Upper lobe of left lung (tissue), 4 donors: Measurements from ENCODE around the gene KIF18B.

Source experiments
- EP300 ChIP-seq, 4 donors: sonication (generic); formaldehyde crosslinking; IDR thresholded peaks; one replicate each; pipeline ENCODE4 v1.5.1; 2017; ENCODE audit warnings: antibody characterized with exemption in 4 of 4, control low read depth in 2 of 4
- POLR2A ChIP-seq, 4 donors: fragments of 450-650 bp; IDR thresholded peaks; one replicate each; pipeline ENCODE4 v1.5.1; 2016 to 2017; ENCODE audit warnings: antibody characterized with exemption in 4 of 4, mild to moderate bottlenecking in 2 of 4
- TF ChIP-seq, protein P1 (sequence below), 6 experiments: fragments of 450-650 bp in 4 of 6; fragments of 200-600 bp in 2 of 6; sonication (generic) in 2 of 6; IDR thresholded peaks; one replicate each; pipeline ENCODE4 v1.5.1; 2016 to 2019; ENCODE audit warnings: antibody characterized with exemption in 6 of 6

DNA sequence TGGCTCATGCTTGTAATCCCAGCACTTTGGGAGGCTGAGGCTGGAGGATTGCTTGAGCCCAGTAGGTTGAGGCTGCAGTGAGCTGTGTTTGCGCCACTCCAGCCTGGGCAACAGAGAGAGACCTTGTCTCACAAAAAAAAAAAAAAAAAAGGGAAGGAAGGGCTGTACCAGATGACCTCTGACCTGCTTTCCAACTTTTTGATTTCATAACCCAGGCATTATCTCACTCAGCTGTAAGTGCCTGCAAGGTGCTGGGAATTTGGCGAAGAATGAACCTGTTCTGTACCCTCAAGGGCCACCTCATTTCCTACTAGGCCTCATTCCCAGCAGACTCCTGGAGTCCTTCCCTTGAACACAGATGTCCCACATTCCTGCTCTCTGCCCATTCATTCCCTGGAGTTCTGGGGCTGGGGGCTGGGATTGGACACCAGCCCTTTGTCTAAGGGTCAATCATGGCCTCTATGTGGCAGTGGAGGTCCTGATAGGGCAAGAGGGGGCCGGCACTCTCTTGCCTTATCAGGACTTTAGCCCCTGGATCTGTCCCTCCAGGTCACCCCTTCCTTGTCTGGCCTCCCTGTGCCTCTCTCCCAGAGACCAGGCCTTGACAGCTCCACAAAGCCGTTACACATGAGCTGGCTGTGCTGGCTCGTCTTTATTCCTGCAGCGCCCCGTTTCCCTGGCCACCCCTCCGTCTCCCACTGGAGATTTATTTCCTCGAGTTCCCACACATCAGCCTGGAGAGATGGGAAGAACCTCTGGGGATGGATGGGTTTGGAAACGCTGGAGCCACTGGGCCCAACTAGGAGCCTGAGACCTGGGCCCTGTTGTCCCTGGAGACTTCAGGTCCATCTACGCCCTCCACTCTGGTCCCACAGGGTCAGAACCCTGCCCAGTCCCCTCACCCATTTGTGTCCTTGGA is 31.5 kb downstream of the KIF18B start:
- TF ChIP-seq, protein P1, sequence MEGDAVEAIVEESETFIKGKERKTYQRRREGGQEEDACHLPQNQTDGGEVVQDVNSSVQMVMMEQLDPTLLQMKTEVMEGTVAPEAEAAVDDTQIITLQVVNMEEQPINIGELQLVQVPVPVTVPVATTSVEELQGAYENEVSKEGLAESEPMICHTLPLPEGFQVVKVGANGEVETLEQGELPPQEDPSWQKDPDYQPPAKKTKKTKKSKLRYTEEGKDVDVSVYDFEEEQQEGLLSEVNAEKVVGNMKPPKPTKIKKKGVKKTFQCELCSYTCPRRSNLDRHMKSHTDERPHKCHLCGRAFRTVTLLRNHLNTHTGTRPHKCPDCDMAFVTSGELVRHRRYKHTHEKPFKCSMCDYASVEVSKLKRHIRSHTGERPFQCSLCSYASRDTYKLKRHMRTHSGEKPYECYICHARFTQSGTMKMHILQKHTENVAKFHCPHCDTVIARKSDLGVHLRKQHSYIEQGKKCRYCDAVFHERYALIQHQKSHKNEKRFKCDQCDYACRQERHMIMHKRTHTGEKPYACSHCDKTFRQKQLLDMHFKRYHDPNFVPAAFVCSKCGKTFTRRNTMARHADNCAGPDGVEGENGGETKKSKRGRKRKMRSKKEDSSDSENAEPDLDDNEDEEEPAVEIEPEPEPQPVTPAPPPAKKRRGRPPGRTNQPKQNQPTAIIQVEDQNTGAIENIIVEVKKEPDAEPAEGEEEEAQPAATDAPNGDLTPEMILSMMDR (IDR thresholded peaks at IDR 0.05), result no peak
- TF ChIP-seq POLR2A (IDR thresholded peaks at IDR 0.05), result no peak
- TF ChIP-seq EP300 (IDR thresholded peaks at IDR 0.05), result no peak
